ENCODE results near the gene DLGAP1. TPM values are rescaled to one million over a fixed set of nuclear protein-coding genes. Genes with fewer than 3 reads are reported as not detected.
A peak's percentile ranks its signal among the peaks of the same experiment; 100 is the strongest.

Gene DLGAP1
- total RNA-seq, 1 donor from 2014 or later = 0.36 TPM

DNA sequence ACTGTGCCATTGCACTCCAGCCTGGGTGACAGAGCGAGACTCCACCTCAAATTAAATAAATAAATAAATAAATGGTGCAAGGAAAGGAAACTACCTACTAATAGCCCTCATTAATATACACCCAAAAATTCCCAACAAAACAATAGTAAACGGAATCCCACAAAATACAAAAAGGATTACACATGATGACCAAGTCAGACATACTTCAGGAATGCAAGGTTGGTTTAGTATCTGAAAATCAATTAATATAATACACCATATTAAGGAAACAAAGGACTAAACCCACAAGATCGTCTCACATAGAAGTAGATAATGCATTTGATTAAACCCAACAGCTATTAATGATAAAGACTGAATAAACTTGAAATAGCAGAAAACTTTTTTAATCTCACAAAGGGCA, 697.7 kb downstream of the DLGAP1 start:
- H3K4me3 Mint-ChIP-seq = no peak overlapping the region
- no peak for DNase-seq (ENCODE audit: low spot score)
- no peaks in the 10 kb centered on the region for H3K36me3 Mint-ChIP-seq (ENCODE audit: low read depth)
- no peak overlapping the region for H3K27ac Mint-ChIP-seq
- intact Hi-C loops (cut with micrococcal nuclease) = no loop called here
- no peaks in the 10 kb centered on the region for H3K9me3 Mint-ChIP-seq
- no peaks in the 10 kb centered on the region for H3K4me1 Mint-ChIP-seq (ENCODE audit: low read depth)
- no peaks in the 10 kb centered on the region for H3K27me3 Mint-ChIP-seq (ENCODE audit: insufficient read depth)

DNA sequence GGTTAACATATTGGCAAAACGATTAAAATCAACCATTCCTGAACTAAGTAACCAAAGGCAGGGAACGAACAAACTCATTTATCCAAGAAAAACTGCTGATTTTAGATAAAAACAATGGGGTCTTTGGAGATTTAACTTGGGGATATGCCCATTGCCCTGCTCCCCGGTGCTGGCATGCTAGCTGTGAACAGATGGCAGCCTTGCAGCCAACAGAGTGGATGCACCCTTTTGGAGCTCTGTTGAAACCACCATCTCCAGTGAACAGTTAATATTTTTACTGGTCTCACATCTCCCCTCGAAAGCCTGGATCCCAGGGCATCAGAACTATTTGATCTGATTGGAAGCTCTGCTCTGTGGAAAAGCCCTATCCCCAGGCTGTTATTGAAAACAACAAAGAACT, 702.0 kb downstream of the DLGAP1 start:
- Mint-ChIP-seq H3K27ac (no peak overlapping the region), H3K27me3 (ENCODE audit: insufficient read depth) (no peaks in the 10 kb centered on the region), H3K36me3 (ENCODE audit: low read depth) (no peaks in the 10 kb centered on the region), H3K9me3 (no peaks in the 10 kb centered on the region), H3K4me3 (no peak overlapping the region), H3K4me1 (ENCODE audit: low read depth) (no peaks in the 10 kb centered on the region)
- DNase-seq (ENCODE audit: low spot score) = no peak
- intact Hi-C loops (cut with micrococcal nuclease) = no loop called here

DNA sequence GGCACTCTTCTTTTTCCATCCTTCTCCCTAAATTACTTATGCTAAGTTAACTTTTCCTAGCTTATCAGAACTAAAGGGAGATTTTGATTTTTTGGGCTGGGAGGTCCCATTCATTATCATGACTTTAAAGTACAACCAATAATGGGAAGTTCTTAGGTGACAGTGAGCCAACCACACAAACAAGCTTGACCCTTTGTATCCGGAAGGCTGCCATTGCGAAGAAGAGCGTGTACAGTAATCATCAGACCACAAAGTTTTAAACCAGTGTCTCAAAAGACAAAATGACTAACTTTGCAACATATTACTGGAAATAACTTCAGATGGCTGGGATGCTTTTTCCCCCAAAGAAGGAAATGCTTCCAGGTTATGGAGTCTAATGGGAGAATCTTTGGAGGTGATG, 707.0 kb downstream of the DLGAP1 start:
- DNase-seq (ENCODE audit: low spot score) = no peak
- Mint-ChIP-seq H3K4me3 (no peak overlapping the region), H3K27ac (no peak overlapping the region), H3K27me3 (ENCODE audit: insufficient read depth) (no peaks in the 10 kb centered on the region), H3K36me3 (ENCODE audit: low read depth) (no peaks in the 10 kb centered on the region), H3K9me3 (no peaks in the 10 kb centered on the region), H3K4me1 (ENCODE audit: low read depth) (no peaks in the 10 kb centered on the region)
- intact Hi-C loops (cut with micrococcal nuclease) = no loop called here

DNA sequence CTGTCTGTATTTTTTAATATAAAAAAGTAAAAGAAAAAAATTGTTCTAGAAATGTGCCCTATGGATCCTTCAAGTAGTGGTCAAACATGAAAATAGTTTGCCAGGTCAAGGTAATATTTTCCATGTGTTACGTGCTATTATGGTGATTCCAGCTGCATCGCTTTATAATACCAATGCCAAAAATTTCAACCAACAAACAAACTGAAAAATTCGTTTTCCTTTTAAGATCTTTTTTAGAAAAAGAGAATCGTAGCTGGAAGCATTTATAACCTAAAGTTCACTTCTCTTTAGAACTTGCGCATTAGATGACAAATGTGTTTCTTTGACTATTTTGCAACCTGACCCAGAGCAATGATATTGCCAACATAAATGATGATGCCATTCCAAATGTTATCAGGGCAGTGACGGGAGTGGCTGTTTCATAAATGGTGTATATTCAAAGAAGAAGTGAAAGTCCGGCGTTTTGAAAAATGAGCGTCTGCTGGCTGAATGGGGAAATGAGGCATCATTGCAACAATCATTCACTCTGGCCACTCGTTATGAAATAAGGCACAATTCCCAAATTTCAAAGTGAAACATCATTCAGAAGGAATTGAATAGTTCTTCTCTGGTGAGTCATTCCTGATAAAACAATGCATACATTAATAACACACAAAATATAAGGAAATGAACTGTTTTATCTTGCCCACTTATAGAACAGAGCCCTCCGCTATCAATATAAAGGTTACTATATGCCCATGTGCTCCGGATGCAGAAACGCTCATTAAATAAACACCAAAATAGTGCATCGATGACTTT, 707.7 kb downstream of the DLGAP1 start:
- intact Hi-C loops (cut with micrococcal nuclease) = no loop called here
- DNase-seq (ENCODE audit: low spot score) = no peak

DNA sequence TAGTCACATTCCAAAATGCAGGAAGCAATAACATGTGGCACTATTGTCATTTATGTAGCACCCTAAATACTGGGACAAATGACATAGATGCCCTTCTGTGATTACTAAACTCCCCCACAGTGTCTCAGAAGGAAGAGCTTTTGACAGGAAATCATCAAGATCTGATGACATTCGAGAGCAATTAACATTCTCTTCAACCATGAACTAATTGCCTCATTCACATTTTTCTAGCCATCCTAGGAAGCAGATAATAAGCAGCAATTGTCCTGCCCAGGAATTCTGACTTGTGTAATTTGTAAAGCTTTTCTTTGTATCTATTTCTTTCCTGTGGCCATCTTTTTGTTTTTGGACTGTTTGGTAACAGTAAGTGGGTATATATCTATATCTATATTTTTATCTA, 712.6 kb downstream of the DLGAP1 start:
- H3K27ac Mint-ChIP-seq = no peak overlapping the region

More for the DNA sequence above, 707.7 kb downstream of the DLGAP1 start:
- H3K4me3 Mint-ChIP-seq = no peak overlapping the region
- no peak overlapping the region for H3K27ac Mint-ChIP-seq
- no peaks in the 10 kb centered on the region for H3K9me3 Mint-ChIP-seq
- no peaks in the 10 kb centered on the region for H3K4me1 Mint-ChIP-seq (ENCODE audit: low read depth)
- H3K36me3 Mint-ChIP-seq (ENCODE audit: low read depth) = no peaks in the 10 kb centered on the region
- no peaks in the 10 kb centered on the region for H3K27me3 Mint-ChIP-seq (ENCODE audit: insufficient read depth)

DNA sequence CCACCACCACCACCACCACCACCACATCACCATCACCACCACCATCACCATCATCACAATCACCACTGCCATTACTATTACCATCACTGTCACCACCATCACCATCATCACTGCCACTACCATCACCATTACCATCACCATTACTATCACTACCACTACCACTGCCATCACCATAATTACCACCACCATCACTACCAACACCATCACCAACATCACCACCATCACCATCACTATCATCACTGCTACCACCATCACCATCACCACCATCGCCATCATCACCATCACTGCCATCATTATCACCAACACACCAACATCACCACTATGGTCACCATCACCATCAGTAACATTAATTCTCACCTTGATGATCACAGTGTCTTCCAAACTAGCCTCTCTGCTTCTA, 713.8 kb downstream of the DLGAP1 start:
- Mint-ChIP-seq H3K36me3 (ENCODE audit: low read depth) (no peaks in the 10 kb centered on the region), H3K9me3 (peaks cover 11% of the 10 kb centered on the region), H3K27me3 (ENCODE audit: insufficient read depth) (peaks cover 2% of the 10 kb centered on the region), H3K4me1 (ENCODE audit: low read depth) (no peaks in the 10 kb centered on the region), H3K27ac (peak overlapping the region; percentile 6), H3K4me3 (no peak overlapping the region)
- intact Hi-C loops (cut with micrococcal nuclease) = no loop called here
- DNase-seq (ENCODE audit: low spot score) = no peak

More for the DNA sequence above, 712.6 kb downstream of the DLGAP1 start:
- peaks cover 2% of the 10 kb centered on the region for H3K27me3 Mint-ChIP-seq (ENCODE audit: insufficient read depth)
- intact Hi-C loops (cut with micrococcal nuclease) = no loop called here
- no peaks in the 10 kb centered on the region for H3K36me3 Mint-ChIP-seq (ENCODE audit: low read depth)
- no peak for DNase-seq (ENCODE audit: low spot score)
- H3K4me1 Mint-ChIP-seq (ENCODE audit: low read depth) = no peaks in the 10 kb centered on the region
- peaks cover 11% of the 10 kb centered on the region for H3K9me3 Mint-ChIP-seq
- H3K4me3 Mint-ChIP-seq = no peak overlapping the region

DNA sequence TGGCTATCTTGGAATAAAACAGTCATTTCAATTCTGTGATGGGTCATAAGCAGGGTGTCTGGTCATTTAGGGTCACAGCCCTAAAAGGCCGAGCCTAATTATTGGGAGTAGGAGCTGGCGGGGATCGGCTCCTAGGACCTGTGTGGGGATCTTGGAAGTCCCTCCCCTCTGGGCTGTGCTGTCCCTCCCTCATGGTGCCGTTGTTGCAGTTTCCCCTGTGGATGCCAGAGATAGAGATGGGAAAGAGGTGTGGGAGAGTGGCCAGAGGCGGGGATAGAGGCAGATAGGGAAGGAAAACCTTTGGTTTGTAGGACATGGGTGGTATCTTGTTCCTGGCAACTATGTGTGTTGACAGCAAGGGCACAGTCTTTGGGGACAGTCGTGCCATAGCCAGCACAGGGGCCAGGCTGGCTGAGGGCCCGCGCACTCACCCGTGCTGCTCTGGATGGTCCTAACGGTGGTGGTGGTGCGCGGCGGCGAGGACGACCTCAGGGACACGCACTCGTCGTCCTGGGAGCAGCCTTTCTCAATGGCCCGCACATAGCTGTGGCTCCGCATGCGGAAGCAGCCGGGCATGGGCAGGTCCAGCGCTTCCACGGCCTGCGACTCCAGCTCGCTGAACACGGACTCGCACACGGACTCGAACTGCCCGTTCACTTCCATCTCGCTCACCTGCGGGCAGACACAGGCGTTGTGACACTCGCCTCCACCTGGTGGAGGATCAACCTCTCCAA, 726.2 kb downstream of the DLGAP1 start:
- intact Hi-C loops (cut with micrococcal nuclease) = no loop called here
- no peaks in the 10 kb centered on the region for H3K36me3 Mint-ChIP-seq (ENCODE audit: low read depth)
- H3K4me1 Mint-ChIP-seq (ENCODE audit: low read depth) = no peaks in the 10 kb centered on the region
- H3K27ac Mint-ChIP-seq = no peak overlapping the region
- DNase-seq (ENCODE audit: low spot score) = no peak
- H3K4me3 Mint-ChIP-seq = no peak overlapping the region
- no peaks in the 10 kb centered on the region for H3K9me3 Mint-ChIP-seq
- H3K27me3 Mint-ChIP-seq (ENCODE audit: insufficient read depth) = peaks cover 24% of the 10 kb centered on the region

DNA sequence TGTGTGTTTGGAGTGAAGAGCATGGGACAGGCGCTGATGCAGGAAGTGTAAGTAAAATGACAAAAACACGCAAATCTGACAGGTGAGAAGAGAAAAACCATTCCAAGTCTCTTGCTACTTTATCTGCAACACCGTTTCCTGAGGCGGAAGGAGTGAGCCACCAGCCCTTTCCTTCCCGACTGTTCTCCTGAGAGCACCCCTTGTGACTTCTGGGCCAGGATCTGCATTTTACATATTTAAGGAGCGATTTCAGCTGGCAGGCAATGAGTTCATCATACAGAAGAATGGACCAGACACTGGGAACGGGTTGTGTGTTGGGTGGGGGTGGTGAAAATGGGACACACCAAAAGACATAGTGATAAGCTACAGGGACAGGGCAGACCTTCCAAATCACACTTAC, 727.8 kb downstream of the DLGAP1 start:
- intact Hi-C loops (cut with micrococcal nuclease) = no loop called here
- no peaks in the 10 kb centered on the region for H3K9me3 Mint-ChIP-seq
- H3K27ac Mint-ChIP-seq = no peak overlapping the region
- no peaks in the 10 kb centered on the region for H3K4me1 Mint-ChIP-seq (ENCODE audit: low read depth)
- DNase-seq (ENCODE audit: low spot score) = no peak
- peaks cover 24% of the 10 kb centered on the region for H3K27me3 Mint-ChIP-seq (ENCODE audit: insufficient read depth)
- H3K36me3 Mint-ChIP-seq (ENCODE audit: low read depth) = no peaks in the 10 kb centered on the region
- no peak overlapping the region for H3K4me3 Mint-ChIP-seq

DNA sequence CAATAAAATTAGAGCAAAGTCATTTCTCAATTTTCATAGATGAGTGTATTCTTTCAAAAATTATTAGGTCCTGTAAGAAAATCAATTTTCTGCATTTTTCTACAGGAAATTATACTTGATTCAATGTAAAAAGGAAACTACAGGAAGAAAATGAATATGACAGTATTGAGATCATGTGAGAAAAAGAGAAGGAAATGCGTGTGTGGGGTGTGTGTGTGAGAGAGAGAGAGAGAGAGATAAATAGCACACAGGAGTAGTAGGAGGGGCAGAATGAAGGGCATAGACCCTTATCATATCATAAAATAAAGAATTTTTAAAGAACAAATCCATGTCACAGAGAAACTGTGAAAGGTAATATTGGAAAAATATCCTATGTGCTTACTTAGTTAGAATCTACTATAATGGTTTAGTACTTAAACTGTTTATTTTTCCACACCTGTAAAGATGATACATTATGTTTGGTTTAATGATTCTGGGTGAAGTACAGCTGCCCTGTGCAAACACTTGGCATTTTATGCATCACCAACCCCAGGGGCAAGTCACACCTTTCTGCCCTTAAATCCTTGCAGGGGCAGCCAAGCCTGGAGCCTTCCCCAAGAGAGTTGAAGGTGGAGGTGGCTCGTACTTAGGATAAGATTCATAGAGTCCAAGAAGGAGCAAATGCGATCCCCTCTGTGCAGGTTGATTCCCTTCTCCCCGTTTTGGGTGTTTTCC, 728.7 kb downstream of the DLGAP1 start:
- H3K4me3 Mint-ChIP-seq = no peak overlapping the region

DNA sequence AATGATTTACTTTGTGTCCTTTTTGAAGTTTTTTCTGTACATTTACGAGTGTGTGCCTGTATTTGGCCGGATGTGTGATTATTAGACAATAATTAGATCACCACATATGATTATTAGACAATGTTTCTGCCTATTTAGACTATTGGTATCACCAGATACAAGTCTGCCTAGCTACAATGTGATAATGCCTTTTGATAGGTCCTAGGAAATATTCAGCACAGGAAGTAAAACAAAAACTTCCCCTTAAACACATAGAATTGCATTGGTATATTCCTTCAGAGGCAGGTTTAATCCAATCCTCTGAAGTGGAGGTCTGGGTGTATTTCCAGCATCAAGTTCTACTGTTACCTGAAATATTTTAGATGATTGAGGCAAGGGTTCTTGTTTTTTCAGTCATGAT, 730.0 kb downstream of the DLGAP1 start:
- Mint-ChIP-seq H3K27me3 (ENCODE audit: insufficient read depth) (peaks cover 18% of the 10 kb centered on the region), H3K36me3 (ENCODE audit: low read depth) (no peaks in the 10 kb centered on the region), H3K4me1 (ENCODE audit: low read depth) (no peaks in the 10 kb centered on the region), H3K4me3 (no peak overlapping the region), H3K9me3 (no peaks in the 10 kb centered on the region), H3K27ac (no peak overlapping the region)
- DNase-seq (ENCODE audit: low spot score) = no peak
- intact Hi-C loops (cut with micrococcal nuclease) = no loop called here

More for the DNA sequence above, 728.7 kb downstream of the DLGAP1 start:
- Mint-ChIP-seq H3K9me3 (no peaks in the 10 kb centered on the region), H3K27ac (no peak overlapping the region), H3K4me1 (ENCODE audit: low read depth) (no peaks in the 10 kb centered on the region), H3K27me3 (ENCODE audit: insufficient read depth) (peaks cover 18% of the 10 kb centered on the region), H3K36me3 (ENCODE audit: low read depth) (no peaks in the 10 kb centered on the region)
- intact Hi-C loops (cut with micrococcal nuclease) = no loop called here
- no peak for DNase-seq (ENCODE audit: low spot score)

DNA sequence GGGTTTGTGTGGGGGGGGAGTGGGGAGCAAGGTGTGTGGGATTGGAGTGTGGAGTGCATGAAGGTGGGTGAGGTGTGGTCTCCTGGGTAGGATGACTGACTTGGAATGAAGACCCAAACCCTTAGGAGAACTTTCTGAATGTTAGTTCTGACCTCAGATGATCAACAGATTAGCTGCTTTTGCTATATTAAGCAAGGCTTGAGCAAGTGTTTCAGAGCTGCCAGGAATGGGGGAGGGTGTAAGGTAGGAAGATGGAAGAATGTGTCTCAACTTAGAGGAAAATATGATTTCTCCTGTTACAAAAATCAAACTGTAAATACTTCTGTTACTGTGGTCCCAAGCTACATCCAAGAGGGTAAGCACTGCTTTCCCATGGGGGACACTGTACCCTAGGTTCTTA, 731.6 kb downstream of the DLGAP1 start:
- Mint-ChIP-seq H3K4me3 (no peak overlapping the region), H3K36me3 (ENCODE audit: low read depth) (no peaks in the 10 kb centered on the region)
- intact Hi-C loops (cut with micrococcal nuclease) = no loop called here

DNA sequence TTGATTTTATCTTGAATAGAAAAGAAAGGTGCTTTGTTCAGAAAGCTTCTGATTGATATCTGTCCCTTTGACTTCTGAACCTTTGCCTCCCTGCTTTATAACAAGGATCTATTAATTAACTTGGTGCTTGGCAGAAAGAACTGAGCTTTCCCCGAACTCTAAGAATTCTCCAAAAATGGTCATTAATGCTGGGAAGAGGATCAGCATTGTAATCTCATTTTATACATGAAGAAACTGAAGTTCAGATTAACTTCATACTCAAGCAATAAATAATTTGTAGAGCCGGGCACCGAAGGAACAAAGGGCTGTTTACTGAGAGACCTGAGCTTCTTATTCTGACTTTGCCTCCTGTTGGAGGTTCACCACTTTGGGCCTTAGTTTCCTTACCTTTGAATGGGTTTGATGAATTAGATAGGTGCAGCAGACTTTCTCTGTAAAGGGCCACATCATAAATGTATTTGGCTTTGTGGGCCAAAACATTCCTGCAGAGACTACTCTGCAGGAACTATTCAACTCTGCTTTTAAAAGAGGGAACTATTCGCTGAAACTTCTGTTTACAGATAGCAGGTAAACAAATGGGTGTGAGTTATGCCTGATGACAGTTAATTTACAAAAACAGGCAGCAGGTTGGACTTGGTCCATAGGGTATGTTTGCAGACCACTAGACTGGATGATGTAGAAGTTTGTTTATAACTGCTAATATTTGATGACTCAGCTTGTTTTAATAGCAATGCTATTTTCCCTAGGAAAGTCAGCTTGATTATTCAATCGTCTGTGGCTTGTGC, 732.3 kb downstream of the DLGAP1 start:
- H3K27me3 Mint-ChIP-seq (ENCODE audit: insufficient read depth) = peaks cover 17% of the 10 kb centered on the region
- H3K4me3 Mint-ChIP-seq = no peak overlapping the region
- no peaks in the 10 kb centered on the region for H3K9me3 Mint-ChIP-seq
- no peaks in the 10 kb centered on the region for H3K36me3 Mint-ChIP-seq (ENCODE audit: low read depth)
- intact Hi-C loops (cut with micrococcal nuclease) = no loop called here
- no peak overlapping the region for H3K27ac Mint-ChIP-seq
- H3K4me1 Mint-ChIP-seq (ENCODE audit: low read depth) = no peaks in the 10 kb centered on the region
- no peak for DNase-seq (ENCODE audit: low spot score)

More for the DNA sequence above, 731.6 kb downstream of the DLGAP1 start:
- Mint-ChIP-seq H3K9me3 (no peaks in the 10 kb centered on the region), H3K27me3 (ENCODE audit: insufficient read depth) (peaks cover 17% of the 10 kb centered on the region), H3K4me1 (ENCODE audit: low read depth) (no peaks in the 10 kb centered on the region), H3K27ac (no peak overlapping the region)
- no peak for DNase-seq (ENCODE audit: low spot score)

Measured in activated T-helper 1 cell treated with anti-CD3 and anti-CD28 coated beads, Interleukin-12 subunit alpha, Interleukin-12 subunit beta, Interleukin-2, Interleukin-4 antibody, amounts not matched to agents 30 ng/mL and 10 ng/mL and 1 ng/mL, durations not matched to agents 14 hours and 24 hours and 36 hours (primary cell).